NCI-H2081 (cell line): Measurements from ENCODE around the gene CCDC137.
A peak's percentile ranks its signal among the peaks of the same experiment; 100 is the strongest.

Experiments used
- DNase-seq, 2 experiments: peaks; one replicate each; lab custom pipeline; 2025; lab: John Stamatoyannopoulos, UW

Gene CCDC137

GRCh38 chr17:81682565-81683207 lies 16.1 kb downstream of the CCDC137 start:
- peak in 1 of 2 experiments; percentile 35 for DNase-seq

DNA sequence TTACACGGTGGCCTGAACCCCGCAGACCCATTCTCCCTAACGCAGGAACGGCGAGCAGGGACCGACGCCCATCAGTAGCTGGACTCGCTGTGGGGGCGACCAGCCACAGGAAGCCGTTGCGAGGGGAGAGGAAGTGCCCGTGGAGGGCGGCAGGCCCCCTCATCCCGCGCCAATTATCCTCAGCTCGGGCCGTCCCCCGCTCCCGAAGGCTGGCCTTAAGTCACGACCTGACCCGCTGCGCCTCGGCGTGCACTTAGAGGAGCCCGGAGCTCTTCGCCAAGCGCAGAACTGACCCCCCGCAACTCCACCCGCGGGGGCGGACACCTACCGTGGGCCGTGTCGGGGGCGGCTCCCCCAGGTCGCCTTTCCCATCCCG lies 16.7 kb downstream of the CCDC137 start:
- DNase-seq: peak in 1 of 2 experiments; percentile 56

GRCh38 chr17:81683584-81684441 lies 17.3 kb downstream of the CCDC137 start, which contains the start of the genes ARL16 and HGS:
TSS of gene ARL16 (minus strand) at chr17:81683797. CDS start at chr17:81683753, 44 bp downstream.
TSS of gene HGS (plus strand) at chr17:81684011. CDS start at chr17:81684067, 56 bp downstream.
- peak; percentile 99 to 100 for DNase-seq

GRCh38 chr17:81684442-81684911 lies 17.9 kb downstream of the CCDC137 start:
- no peak for DNase-seq

DNA sequence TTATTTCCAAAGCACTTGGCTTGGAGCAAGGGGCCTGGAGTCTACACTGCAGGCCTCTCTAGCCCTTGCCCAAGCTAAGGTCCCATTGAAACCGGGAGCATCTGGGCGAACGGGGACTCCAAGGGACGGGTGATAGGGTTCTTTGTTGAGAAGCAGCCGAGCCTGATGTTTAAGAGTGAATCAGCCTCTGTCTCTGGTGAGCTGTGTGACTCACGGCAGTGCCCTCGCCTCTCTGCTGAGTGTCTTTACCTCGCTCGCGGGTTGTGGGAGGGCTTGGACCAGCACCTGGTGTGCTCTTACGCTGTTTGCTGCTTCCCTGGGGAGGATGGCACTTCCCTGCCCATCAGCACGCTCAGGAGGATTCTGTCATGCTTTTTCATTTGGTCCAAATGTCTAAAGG lies 18.6 kb downstream of the CCDC137 start:
- DNase-seq: peak in 1 of 2 experiments; percentile 46

DNA sequence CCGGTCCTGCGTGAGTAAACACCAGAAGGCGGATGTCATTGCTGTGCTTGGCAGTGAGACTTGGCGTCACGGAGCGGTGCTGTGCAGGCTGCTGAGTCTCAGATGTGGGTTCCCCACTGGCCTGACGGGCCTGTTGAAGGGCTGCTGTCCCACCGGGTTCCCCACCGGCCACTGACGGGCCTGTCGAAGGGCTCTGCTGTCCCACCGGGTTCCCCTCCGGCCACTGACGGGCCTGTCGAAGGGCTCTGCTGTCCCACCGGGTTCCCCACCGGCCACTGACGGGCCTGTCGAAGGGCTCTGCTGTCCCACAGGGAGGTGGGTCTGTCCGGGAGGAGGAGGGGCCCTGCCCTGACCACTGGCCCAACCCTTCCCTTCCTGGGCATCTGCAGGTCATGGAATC lies 20.1 kb downstream of the CCDC137 start:
- DNase-seq: no peak

- DNase-seq: no peak
Measured at GRCh38 chr17:81687770-81688541, 21.4 kb downstream of the CCDC137 start.

DNA sequence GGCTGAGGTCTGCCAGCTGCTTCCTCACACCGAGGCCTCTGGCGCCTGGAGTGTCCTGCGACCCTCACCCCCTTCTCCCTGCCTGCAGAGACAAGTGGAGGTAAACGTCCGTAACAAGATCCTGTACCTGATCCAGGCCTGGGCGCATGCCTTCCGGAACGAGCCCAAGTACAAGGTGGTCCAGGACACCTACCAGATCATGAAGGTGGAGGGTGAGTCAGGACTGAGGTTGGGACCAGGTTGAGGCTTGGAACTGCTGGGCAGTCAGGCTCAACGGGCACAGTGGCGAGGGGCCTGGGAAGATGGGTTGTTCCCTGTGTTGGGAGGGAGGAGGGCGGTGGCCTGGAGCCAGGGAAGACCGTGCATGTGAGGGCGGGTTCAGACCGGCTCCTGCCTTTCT lies 22.1 kb downstream of the CCDC137 start:
- DNase-seq: no peak

- DNase-seq: no peak
Measured at GRCh38 chr17:81690066-81690465, 23.5 kb downstream of the CCDC137 start.

GRCh38 chr17:81690549-81690948 lies 24.0 kb downstream of the CCDC137 start:
- DNase-seq: no peak

GRCh38 chr17:81691196-81691595 lies 24.7 kb downstream of the CCDC137 start:
- DNase-seq: no peak

GRCh38 chr17:81691608-81692007 lies 25.1 kb downstream of the CCDC137 start:
- no peak for DNase-seq

GRCh38 chr17:81693509-81694210 lies 27.1 kb downstream of the CCDC137 start:
- DNase-seq: no peak

- DNase-seq: no peak
Measured at GRCh38 chr17:81694810-81695209, 28.3 kb downstream of the CCDC137 start.

DNA sequence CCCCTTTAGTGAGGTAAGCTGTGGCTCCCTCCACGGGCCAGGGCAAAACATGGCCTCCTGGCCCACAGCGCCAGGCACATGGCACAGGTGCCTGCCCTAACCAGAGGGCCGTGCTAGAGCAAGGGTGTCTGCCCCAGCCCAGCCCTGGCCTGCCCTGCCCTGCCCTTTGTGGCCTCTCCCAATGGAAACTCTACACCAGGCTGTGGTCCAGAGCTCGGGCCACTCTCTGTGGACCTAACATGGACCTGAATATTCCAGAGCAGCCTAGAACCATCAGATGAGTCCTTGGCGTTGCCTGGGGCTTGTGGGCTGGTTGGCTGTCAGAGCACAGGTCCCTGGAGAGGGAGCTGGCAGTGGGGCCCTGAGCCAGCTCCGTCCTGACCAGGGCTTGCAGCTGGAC lies 28.7 kb downstream of the CCDC137 start:
- DNase-seq: no peak

DNA sequence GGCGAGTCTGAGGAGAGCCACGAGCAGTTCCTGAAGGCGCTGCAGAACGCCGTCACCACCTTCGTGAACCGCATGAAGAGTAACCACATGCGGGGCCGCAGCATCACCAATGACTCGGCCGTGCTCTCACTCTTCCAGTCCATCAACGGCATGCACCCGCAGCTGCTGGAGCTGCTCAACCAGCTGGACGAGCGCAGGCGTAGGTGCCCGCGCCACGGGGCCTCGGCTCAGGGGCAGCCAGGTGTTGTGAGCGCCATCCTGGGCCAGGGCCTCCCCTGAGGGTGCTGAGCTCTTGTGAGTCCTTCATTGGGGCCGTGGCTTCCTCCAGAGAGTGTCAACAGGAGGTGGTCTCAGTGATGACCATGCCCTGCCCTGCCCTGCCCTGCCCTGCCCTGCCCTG lies 29.3 kb downstream of the CCDC137 start:
- DNase-seq: no peak

DNA sequence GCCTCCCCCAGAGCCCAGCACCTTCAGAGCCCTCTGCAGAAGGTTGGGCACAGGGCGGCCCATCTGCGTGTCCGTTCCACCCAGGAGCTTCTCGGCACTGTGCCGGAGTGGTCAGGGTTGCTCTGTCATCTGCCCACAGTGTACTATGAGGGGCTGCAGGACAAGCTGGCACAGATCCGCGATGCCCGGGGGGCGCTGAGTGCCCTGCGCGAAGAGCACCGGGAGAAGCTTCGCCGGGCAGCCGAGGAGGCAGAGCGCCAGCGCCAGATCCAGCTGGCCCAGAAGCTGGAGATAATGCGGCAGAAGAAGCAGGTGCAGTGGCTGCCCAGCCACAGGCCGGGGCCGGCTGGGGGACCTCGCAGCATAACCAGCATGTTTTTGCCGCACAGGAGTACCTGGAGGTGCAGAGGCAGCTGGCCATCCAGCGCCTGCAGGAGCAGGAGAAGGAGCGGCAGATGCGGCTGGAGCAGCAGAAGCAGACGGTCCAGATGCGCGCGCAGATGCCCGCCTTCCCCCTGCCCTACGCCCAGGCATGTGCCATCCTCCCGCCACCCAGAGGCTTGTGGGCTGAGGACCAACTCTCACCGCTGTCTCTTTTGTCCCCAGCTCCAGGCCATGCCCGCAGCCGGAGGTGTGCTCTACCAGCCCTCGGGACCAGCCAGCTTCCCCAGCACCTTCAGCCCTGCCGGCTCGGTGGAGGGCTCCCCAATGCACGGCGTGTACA lies 29.8 kb downstream of the CCDC137 start:
- DNase-seq: no peak

- no peak for DNase-seq
Measured at GRCh38 chr17:81697261-81698044, 30.9 kb downstream of the CCDC137 start.

- DNase-seq: no peak
Measured at GRCh38 chr17:81700353-81701287, 34.1 kb downstream of the CCDC137 start.
